ENCODE results near the gene NMB.

GRCh38 chr15:84696757-84697156 lies 38.8 kb upstream of the NMB start:
- TF ChIP-seq POLR2AphosphoS5 (IDR thresholded peaks at IDR 0.05) (no peak), CTCF (IDR thresholded peaks at IDR 0.05) (no peak), EP300 (IDR thresholded peaks at IDR 0.05) (no peak)

All from sigmoid colon (tissue), 4 donors.